ENCODE measurements around the gene ACOX3. TPM values are rescaled to one million over a fixed set of nuclear protein-coding genes. Genes with fewer than 3 reads are reported as not detected.

Gene ACOX3
- total RNA-seq, 4 donors from 2014 or later, result 17.9 to 31.1 (median 22.5) TPM

DNA sequence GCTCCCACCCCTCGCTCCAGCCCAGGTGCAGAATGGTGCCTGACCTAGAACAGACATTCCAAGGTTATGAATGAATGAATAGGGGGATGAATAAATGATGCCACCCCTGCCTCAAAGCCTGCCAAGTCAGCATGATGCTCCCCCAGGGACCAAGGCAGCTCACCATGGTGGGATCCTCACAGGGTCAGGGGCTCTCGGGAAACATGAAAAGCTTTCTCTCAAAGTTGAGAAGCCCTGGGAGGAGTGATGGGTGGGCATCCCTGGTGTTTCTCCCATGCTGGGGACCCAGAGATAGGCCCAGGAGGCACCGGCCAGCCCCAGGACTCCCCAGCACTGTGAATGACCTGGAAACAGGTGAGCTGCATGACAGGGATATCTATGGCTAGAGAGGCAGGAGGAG is 112.1 kb downstream of the ACOX3 start:
- TF ChIP-seq, protein P1, sequence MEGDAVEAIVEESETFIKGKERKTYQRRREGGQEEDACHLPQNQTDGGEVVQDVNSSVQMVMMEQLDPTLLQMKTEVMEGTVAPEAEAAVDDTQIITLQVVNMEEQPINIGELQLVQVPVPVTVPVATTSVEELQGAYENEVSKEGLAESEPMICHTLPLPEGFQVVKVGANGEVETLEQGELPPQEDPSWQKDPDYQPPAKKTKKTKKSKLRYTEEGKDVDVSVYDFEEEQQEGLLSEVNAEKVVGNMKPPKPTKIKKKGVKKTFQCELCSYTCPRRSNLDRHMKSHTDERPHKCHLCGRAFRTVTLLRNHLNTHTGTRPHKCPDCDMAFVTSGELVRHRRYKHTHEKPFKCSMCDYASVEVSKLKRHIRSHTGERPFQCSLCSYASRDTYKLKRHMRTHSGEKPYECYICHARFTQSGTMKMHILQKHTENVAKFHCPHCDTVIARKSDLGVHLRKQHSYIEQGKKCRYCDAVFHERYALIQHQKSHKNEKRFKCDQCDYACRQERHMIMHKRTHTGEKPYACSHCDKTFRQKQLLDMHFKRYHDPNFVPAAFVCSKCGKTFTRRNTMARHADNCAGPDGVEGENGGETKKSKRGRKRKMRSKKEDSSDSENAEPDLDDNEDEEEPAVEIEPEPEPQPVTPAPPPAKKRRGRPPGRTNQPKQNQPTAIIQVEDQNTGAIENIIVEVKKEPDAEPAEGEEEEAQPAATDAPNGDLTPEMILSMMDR (IDR thresholded peaks at IDR 0.05), result no peak
- no peak for TF ChIP-seq POLR2A (IDR thresholded peaks at IDR 0.05)
- Histone ChIP-seq H3K27me3 (no peaks in the 10 kb centered on the region), H3K4me3 (no peak overlapping the region), H3K36me3 (no peaks in the 10 kb centered on the region), H3K9me3 (peaks cover 0 to 4% of the 10 kb centered on the region in 2 donors), H3K4me1 (peaks cover 0 to 5% of the 10 kb centered on the region in 2 donors), H3K27ac (no peak overlapping the region)
- peak; percentile 4 to 6 for DNase-seq
- intact Hi-C loops (cut with DNase I; ENCODE audit: low total_unique reads), result no loop called here

DNA sequence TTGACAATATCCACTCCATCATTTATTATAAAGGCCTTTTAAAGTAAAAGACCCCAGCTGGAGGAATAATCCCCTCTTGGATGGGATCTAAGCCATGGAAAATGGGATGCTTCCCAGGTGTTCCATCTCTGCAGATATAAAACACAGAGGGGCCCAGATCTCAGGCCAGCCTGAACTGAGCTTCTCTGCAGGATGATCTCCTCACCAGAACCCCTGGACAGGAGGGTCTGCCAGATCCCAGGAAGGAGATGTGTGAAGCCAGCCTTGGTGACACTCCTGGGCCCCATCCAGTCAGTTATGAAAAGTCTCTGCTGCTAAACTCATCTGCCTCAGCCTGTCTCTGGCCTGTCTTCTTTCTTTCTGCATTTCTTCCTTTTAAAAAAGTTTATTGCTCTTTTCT is 114.3 kb downstream of the ACOX3 start:
- intact Hi-C loops (cut with DNase I; ENCODE audit: low total_unique reads), result no loop called here
- DNase-seq, result peak in 1 of 2 donors; percentile 1
- H3K4me3 ChIP-seq, result no peak overlapping the region

DNA sequence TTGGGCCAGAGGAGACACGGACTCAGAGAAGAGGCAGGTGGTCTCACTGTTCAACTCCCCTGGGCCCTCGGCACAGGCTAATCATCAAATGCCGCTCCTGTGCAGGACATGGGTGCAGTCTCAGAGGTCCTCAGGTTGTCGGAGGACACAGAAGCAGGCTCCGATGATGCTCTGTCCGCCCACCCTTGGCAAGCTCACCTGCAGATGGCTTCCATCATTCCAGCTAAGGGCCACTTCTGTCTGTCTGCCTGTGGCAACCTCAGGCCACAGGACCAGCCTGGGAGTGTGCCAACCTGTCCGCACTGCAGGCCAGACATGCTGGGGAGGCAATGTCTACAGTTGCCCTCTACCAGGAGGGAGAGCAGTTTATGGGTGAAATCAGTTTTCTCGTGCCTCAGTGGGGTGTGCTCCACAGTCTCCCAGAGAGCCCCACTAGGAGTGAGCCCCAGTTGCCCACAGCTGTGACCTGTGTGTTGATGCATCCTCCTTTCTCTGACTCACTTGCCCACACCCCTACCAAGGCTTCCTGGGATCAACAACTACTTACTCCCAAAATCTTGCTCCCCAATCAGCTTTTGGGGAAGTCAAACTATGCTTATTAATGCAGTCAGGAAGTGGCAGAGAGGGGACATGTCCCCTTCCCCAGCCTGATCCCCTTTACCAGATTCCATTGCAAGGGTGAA is 115.1 kb downstream of the ACOX3 start:
- TF ChIP-seq, protein P1 (IDR thresholded peaks at IDR 0.05), result no peak
- no peak for TF ChIP-seq POLR2A (IDR thresholded peaks at IDR 0.05)
- Histone ChIP-seq H3K4me3 (no peak overlapping the region), H3K9me3 (peaks cover 0 to 4% of the 10 kb centered on the region in 2 donors), H3K27me3 (no peaks in the 10 kb centered on the region), H3K27ac (no peak overlapping the region), H3K4me1 (no peaks in the 10 kb centered on the region), H3K36me3 (no peaks in the 10 kb centered on the region)
- DNase-seq, result peak; percentile 5 to 8
- intact Hi-C loops (cut with DNase I; ENCODE audit: low total_unique reads), result no loop called here

More for the DNA sequence above, 114.3 kb downstream of the ACOX3 start:
- no peak overlapping the region for H3K27ac ChIP-seq
- H3K4me1 ChIP-seq, result peaks cover 0 to 3% of the 10 kb centered on the region in 2 donors
- no peak for TF ChIP-seq POLR2A (IDR thresholded peaks at IDR 0.05)
- TF ChIP-seq, protein P1 (IDR thresholded peaks at IDR 0.05), result no peak
- no peaks in the 10 kb centered on the region for H3K36me3 ChIP-seq
- H3K9me3 ChIP-seq, result peaks cover 0 to 4% of the 10 kb centered on the region in 2 donors
- H3K27me3 ChIP-seq, result no peaks in the 10 kb centered on the region

DNA sequence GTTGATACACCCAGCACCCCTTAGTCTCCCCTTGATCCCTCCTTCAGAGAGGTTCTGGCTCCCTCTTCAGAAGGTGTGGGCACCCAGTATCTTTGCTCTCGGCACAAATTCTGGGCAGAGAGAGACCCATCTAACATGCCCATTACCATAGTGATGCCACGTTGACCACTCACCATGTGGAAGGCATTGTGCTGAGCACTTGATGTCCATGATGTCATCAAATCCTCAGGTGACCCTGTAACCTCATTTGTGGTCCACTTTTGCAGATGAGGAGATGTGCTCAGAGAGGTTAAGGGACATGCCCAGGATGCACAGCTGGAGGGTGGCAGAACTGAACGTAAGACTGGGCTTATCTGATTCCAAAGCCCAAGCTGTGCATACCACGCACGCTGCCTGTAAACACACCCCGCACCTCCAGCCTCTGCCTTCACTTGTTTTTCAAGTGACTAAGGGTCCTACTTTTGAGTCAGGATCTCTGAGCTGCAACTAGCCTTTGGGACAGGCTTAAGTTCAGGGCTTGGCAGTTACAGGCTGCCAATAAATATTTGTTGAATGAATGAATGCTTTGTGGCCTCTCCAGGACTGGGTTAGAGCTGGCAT is 115.8 kb downstream of the ACOX3 start:
- Histone ChIP-seq H3K9me3 (peaks cover 0 to 4% of the 10 kb centered on the region in 2 donors), H3K4me3 (no peak overlapping the region), H3K27me3 (no peaks in the 10 kb centered on the region), H3K4me1 (no peaks in the 10 kb centered on the region), H3K36me3 (no peaks in the 10 kb centered on the region), H3K27ac (no peak overlapping the region)
- intact Hi-C loops (cut with DNase I; ENCODE audit: low total_unique reads), result no loop called here
- DNase-seq, result peak in 1 of 2 donors; percentile 1
- TF ChIP-seq POLR2A (IDR thresholded peaks at IDR 0.05), result no peak
- TF ChIP-seq, protein P1 (IDR thresholded peaks at IDR 0.05), result no peak

DNA sequence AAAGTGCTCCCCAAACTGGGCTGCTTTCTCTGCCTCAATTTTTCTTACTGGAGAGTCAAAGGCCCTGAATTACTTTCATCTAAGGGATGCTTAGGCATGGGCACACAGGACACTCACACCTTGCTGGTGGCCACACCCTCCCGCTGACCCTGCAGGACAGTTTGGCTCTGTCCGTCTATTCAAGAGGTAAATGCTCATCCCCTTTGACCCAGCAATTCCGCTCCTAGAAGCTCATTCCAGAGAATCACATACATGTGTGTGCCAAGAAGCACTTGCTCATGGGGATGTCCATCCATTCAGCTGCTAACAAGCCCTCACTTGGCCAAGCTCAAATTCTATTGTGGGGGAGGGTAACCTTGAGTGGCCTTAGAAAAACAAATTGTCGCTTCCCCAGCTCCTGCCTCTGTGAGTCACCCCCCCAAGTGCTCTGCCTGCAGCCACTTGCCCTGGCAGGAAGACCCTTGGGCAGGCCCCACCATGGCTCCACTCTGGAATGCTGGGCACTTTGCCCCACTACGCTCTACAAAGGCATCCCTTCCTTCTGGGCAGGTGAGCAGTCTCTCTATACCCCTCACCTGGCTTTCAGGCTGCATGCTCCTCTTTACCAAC is 116.5 kb downstream of the ACOX3 start:
- H3K4me1 ChIP-seq, result no peaks in the 10 kb centered on the region
- TF ChIP-seq, protein P1 (IDR thresholded peaks at IDR 0.05), result no peak
- no peak for TF ChIP-seq POLR2A (IDR thresholded peaks at IDR 0.05)
- no peak for DNase-seq
- H3K27me3 ChIP-seq, result no peaks in the 10 kb centered on the region
- H3K36me3 ChIP-seq, result no peaks in the 10 kb centered on the region
- intact Hi-C loops (cut with DNase I; ENCODE audit: low total_unique reads), result no loop called here
- no peak overlapping the region for H3K27ac ChIP-seq
- H3K4me3 ChIP-seq, result no peak overlapping the region
- H3K9me3 ChIP-seq, result peaks cover 0 to 4% of the 10 kb centered on the region in 2 donors
